SK-N-SH (cell line): Measurements from ENCODE around the gene BMP6. TPM values are rescaled to one million over a fixed set of nuclear protein-coding genes. Genes with fewer than 3 reads are reported as not detected.

Experiments
- CTCF ChIA-PET: fragments of 300-600, 350-600 bp; formaldehyde crosslinking; extraction: SDS; loops from one replicate; lab custom pipeline; 2021; lab: Yijun Ruan, JAX
- POLR2A ChIA-PET: fragments of 350-600 bp; sonication (Branson Sonifier 250); formaldehyde crosslinking; extraction: SDS; loops from one replicate; lab custom pipeline; 2020; ENCODE audit warnings: antibody characterized with exemption, inconsistent platforms; lab: Yijun Ruan, JAX
- DNase-seq: peaks from one replicate; pipeline ENCODE4 v3.0.0; 2012
- H2AFZ ChIP-seq: fragments of 200-600 bp; sonication (generic); 2 replicates; pipeline ENCODE4 v1.8.1; 2016; ENCODE audit warnings: antibody characterized with exemption, mild to moderate bottlenecking, low read depth
- H3F3A ChIP-seq: fragments of 200-600 bp; sonication (generic); replicated peaks from 2 replicates; pipeline ENCODE3; 2016; ENCODE audit warnings: antibody characterized with exemption, mild to moderate bottlenecking; ENCODE audit not compliant: insufficient read depth
- H3K27ac ChIP-seq, 2 experiments: fragments of 200-500 bp in 1 of 2; fragments of 200-600 bp in 1 of 2; sonication (Bioruptor generic) in 1 of 2; sonication (generic), shearing (Covaris generic) in 1 of 2; 2 replicates each; pipeline versions ENCODE4 v1.5.1 to v1.6.1; 2014 to 2016; ENCODE audit warnings: low read depth in 2 of 2, inconsistent platforms in 1 of 2, low read length in 1 of 2, mild to moderate bottlenecking in 1 of 2, mixed read lengths in 1 of 2
- H3K27me3 ChIP-seq: fragments of 200-600 bp; sonication (generic), shearing (Covaris generic); 2 replicates; pipeline ENCODE4 v1.6.1; 2016; ENCODE audit warnings: mixed run types; ENCODE audit not compliant: insufficient read depth
- H3K36me3 ChIP-seq, 2 experiments: fragments of 200-500 bp in 1 of 2; fragments of 200-600 bp in 1 of 2; sonication (Bioruptor generic) in 1 of 2; sonication (generic) in 1 of 2; replicated peaks in 1 of 2; 2 replicates each; pipeline versions ENCODE3 to v1.5.1; 2014 to 2016; ENCODE audit warnings: low read length in 1 of 2, mild to moderate bottlenecking in 1 of 2; ENCODE audit not compliant: insufficient read depth in 2 of 2, control insufficient read depth in 1 of 2
- H3K4me1 ChIP-seq, 2 experiments: fragments of 200-500 bp in 1 of 2; fragments of 200-600 bp in 1 of 2; sonication (Bioruptor generic) in 1 of 2; sonication (generic), shearing (Covaris generic) in 1 of 2; 2 replicates each; pipeline versions ENCODE4 v1.5.1 to v1.6.1; 2014 to 2016; ENCODE audit warnings: low read depth in 1 of 2, low read length in 1 of 2, mixed run types in 1 of 2; ENCODE audit not compliant: insufficient read depth in 2 of 2, control insufficient read depth in 1 of 2
- H3K4me2 ChIP-seq: fragments of 200-600 bp; sonication (generic), shearing (Covaris generic); 2 replicates; pipeline ENCODE4 v1.6.1; 2017; ENCODE audit warnings: mixed run types
- H3K4me3 ChIP-seq, 2 experiments: fragments of 200-500 bp in 1 of 2; fragments of 200-600 bp in 1 of 2; sonication (Bioruptor generic) in 1 of 2; sonication (generic), shearing (Covaris generic) in 1 of 2; 2 replicates each; pipeline versions ENCODE4 v1.5.1 to v1.8.1; 2014 to 2016; ENCODE audit warnings: low read depth in 2 of 2, inconsistent platforms in 1 of 2, low read length in 1 of 2, mild to moderate bottlenecking in 1 of 2, mixed read lengths in 1 of 2, moderate library complexity in 1 of 2
- H3K79me2 ChIP-seq: fragments of 200-600 bp; sonication (generic); 2 replicates; pipeline ENCODE4 v1.8.1; 2017; ENCODE audit warnings: mild to moderate bottlenecking; ENCODE audit not compliant: insufficient read depth
- H3K9ac ChIP-seq: fragments of 200-600 bp; sonication (generic); 2 replicates; pipeline ENCODE4 v1.6.1; 2017; ENCODE audit warnings: mixed run types
- H3K9me2 ChIP-seq: fragments of 200-600 bp; sonication (generic); 2 replicates; pipeline ENCODE4 v1.6.1; 2017; ENCODE audit warnings: mixed run types
- H3K9me3 ChIP-seq: fragments of 200-600 bp; sonication (generic); 2 replicates; pipeline ENCODE4 v1.6.1; 2017; ENCODE audit warnings: mixed run types, mild to moderate bottlenecking, moderate library complexity
- H4K20me1 ChIP-seq: fragments of 200-600 bp; sonication (generic); 2 replicates; pipeline ENCODE4 v1.6.1; 2017; ENCODE audit warnings: mild to moderate bottlenecking, mixed run types; ENCODE audit not compliant: insufficient read depth
- ELF1 ChIP-seq: IDR thresholded peaks from 2 replicates; pipeline ENCODE4 v1.4.0; 2012
- EZH2phosphoT487 ChIP-seq: fragments of 200-600 bp; sonication (generic); IDR thresholded peaks from 2 replicates; pipeline ENCODE4 v1.6.1; 2017; ENCODE audit warnings: low read depth, mixed run types, mild to moderate bottlenecking, antibody characterized with exemption, moderate library complexity, borderline replicate concordance
- JUND ChIP-seq: IDR thresholded peaks from 2 replicates; pipeline ENCODE4 v1.4.0; 2012
- NRF1 ChIP-seq: IDR thresholded peaks from 2 replicates; pipeline ENCODE4 v1.6.1; 2012; ENCODE audit warnings: low read depth, mild to moderate bottlenecking, low read length
- RXRA ChIP-seq: IDR thresholded peaks from 2 replicates; pipeline ENCODE4 v1.4.0; 2012; ENCODE audit warnings: low read depth, mild to moderate bottlenecking, borderline replicate concordance
- SIN3A ChIP-seq: IDR thresholded peaks from 2 replicates; pipeline ENCODE4 v1.6.1; 2012; ENCODE audit warnings: low read depth, mild to moderate bottlenecking, low read length, moderate library complexity, borderline replicate concordance
- WGBS: methylation state at CpG from one replicate; pipeline ENCODE4 v1.1.6; 2017; ENCODE audit warnings: low lambda C conversion rate; 5-methylcytosine and 5-hydroxymethylcytosine counted together
- polyA plus RNA-seq, 3 experiments: library from polyadenylated mRNA; depleted of rRNA; stranded (reverse); fragments of >200 nt; gene quantifications; 2 replicates each; pipeline ENCODE4 v1.2.3, GENCODE V29; 2012
- TF ChIP-seq, protein P1 (sequence below): IDR thresholded peaks from 2 replicates; pipeline ENCODE4; 2012
- TF ChIP-seq, protein P2 (sequence below): fragments of 150-350 bp; IDR thresholded peaks from 2 replicates; pipeline ENCODE4 v1.6.1; 2016; ENCODE audit warnings: mild to moderate bottlenecking, low read depth, low read length
- TF ChIP-seq, protein P3 (sequence below): IDR thresholded peaks from 2 replicates; pipeline ENCODE4 v1.6.1; 2012; ENCODE audit warnings: mild to moderate bottlenecking, low read depth, low read length, moderate library complexity
- TF ChIP-seq, protein P4 (sequence below): fragments of 150-350 bp; IDR thresholded peaks from 2 replicates; pipeline ENCODE4 v1.6.1; 2017; ENCODE audit warnings: antibody characterized with exemption, low read length, low read depth, borderline replicate concordance
- TF ChIP-seq, protein P5 (sequence below): IDR thresholded peaks from 2 replicates; pipeline ENCODE4 v1.4.0; 2012; ENCODE audit warnings: low read depth, borderline replicate concordance

The BMP6 gene
- polyA plus RNA-seq, 1 of the 3 experiments (the other 2 are of a cell fraction), result not detected

DNA sequence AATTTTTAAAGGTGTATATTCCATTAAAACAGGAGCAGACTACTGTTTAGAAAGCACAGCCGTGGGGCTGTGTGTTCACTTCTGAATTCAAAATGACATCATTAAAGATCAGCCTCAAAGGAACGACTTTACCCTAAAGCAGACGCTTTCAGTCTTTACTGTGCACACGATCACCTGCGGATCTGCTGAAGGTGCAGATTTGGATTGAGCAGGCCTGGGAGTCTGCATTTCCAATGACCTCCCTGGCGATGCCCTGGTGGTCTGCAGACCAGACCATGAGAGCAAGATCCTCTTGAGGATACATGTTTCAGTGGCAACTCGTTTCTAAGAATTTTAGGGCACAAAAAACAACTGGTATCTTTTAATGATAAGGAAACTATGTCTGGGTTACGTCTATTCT, 157.5 kb downstream of the BMP6 start:
- no peak overlapping the region for H2AFZ ChIP-seq
- no peak overlapping the region for H3K4me3 ChIP-seq
- H3K27ac ChIP-seq, result no peak overlapping the region
- H3K4me2 ChIP-seq, result no peak overlapping the region
- H3F3A ChIP-seq, result peaks cover 3% of the 10 kb centered on the region
- CTCF ChIA-PET, result no interaction called here
- no peak for DNase-seq
- H3K4me1 ChIP-seq, result no peaks in the 10 kb centered on the region
- H4K20me1 ChIP-seq, result no peaks in the 10 kb centered on the region
- H3K36me3 ChIP-seq, result peaks cover 50 to 80% of the 10 kb centered on the region in 2 experiments
- no peaks in the 10 kb centered on the region for H3K9me3 ChIP-seq
- POLR2A ChIA-PET, result no interaction called here
- H3K79me2 ChIP-seq, result no peaks in the 10 kb centered on the region; the same call in 1 of the 2 replicates
- H3K9me2 ChIP-seq, result no peaks in the 10 kb centered on the region
- 85% methylated on average over 8 of the region's 8 CpGs for WGBS
- no peak overlapping the region for H3K9ac ChIP-seq
- TF ChIP-seq, protein P1, sequence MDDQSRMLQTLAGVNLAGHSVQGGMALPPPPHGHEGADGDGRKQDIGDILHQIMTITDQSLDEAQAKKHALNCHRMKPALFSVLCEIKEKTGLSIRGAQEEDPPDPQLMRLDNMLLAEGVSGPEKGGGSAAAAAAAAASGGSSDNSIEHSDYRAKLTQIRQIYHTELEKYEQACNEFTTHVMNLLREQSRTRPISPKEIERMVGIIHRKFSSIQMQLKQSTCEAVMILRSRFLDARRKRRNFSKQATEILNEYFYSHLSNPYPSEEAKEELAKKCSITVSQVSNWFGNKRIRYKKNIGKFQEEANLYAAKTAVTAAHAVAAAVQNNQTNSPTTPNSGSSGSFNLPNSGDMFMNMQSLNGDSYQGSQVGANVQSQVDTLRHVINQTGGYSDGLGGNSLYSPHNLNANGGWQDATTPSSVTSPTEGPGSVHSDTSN, result no peak
- TF ChIP-seq EZH2phosphoT487 (no peak), JUND (no peak), ELF1 (no peak), NRF1 (no peak), RXRA (no peak), SIN3A (no peak)
- TF ChIP-seq, protein P2, sequence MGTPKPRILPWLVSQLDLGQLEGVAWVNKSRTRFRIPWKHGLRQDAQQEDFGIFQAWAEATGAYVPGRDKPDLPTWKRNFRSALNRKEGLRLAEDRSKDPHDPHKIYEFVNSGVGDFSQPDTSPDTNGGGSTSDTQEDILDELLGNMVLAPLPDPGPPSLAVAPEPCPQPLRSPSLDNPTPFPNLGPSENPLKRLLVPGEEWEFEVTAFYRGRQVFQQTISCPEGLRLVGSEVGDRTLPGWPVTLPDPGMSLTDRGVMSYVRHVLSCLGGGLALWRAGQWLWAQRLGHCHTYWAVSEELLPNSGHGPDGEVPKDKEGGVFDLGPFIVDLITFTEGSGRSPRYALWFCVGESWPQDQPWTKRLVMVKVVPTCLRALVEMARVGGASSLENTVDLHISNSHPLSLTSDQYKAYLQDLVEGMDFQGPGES, result no peak
- TF ChIP-seq, protein P3, sequence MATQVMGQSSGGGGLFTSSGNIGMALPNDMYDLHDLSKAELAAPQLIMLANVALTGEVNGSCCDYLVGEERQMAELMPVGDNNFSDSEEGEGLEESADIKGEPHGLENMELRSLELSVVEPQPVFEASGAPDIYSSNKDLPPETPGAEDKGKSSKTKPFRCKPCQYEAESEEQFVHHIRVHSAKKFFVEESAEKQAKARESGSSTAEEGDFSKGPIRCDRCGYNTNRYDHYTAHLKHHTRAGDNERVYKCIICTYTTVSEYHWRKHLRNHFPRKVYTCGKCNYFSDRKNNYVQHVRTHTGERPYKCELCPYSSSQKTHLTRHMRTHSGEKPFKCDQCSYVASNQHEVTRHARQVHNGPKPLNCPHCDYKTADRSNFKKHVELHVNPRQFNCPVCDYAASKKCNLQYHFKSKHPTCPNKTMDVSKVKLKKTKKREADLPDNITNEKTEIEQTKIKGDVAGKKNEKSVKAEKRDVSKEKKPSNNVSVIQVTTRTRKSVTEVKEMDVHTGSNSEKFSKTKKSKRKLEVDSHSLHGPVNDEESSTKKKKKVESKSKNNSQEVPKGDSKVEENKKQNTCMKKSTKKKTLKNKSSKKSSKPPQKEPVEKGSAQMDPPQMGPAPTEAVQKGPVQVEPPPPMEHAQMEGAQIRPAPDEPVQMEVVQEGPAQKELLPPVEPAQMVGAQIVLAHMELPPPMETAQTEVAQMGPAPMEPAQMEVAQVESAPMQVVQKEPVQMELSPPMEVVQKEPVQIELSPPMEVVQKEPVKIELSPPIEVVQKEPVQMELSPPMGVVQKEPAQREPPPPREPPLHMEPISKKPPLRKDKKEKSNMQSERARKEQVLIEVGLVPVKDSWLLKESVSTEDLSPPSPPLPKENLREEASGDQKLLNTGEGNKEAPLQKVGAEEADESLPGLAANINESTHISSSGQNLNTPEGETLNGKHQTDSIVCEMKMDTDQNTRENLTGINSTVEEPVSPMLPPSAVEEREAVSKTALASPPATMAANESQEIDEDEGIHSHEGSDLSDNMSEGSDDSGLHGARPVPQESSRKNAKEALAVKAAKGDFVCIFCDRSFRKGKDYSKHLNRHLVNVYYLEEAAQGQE, result no peak
- TF ChIP-seq, protein P4, sequence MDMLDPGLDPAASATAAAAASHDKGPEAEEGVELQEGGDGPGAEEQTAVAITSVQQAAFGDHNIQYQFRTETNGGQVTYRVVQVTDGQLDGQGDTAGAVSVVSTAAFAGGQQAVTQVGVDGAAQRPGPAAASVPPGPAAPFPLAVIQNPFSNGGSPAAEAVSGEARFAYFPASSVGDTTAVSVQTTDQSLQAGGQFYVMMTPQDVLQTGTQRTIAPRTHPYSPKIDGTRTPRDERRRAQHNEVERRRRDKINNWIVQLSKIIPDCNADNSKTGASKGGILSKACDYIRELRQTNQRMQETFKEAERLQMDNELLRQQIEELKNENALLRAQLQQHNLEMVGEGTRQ, result no peak
- TF ChIP-seq, protein P5, sequence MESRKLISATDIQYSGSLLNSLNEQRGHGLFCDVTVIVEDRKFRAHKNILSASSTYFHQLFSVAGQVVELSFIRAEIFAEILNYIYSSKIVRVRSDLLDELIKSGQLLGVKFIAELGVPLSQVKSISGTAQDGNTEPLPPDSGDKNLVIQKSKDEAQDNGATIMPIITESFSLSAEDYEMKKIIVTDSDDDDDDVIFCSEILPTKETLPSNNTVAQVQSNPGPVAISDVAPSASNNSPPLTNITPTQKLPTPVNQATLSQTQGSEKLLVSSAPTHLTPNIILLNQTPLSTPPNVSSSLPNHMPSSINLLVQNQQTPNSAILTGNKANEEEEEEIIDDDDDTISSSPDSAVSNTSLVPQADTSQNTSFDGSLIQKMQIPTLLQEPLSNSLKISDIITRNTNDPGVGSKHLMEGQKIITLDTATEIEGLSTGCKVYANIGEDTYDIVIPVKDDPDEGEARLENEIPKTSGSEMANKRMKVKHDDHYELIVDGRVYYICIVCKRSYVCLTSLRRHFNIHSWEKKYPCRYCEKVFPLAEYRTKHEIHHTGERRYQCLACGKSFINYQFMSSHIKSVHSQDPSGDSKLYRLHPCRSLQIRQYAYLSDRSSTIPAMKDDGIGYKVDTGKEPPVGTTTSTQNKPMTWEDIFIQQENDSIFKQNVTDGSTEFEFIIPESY, result no peak
- no peaks in the 10 kb centered on the region for H3K27me3 ChIP-seq
